HEK293 (cell line): ENCODE measurements around the gene CCDC184.

Experiments
- CTCF ChIP-seq: fragments of 450-650 bp; formaldehyde crosslinking; IDR thresholded peaks from 2 replicates; pipeline ENCODE4 v1.5.1; 2016; ENCODE audit warnings: missing biosample characterization, missing genetic modification characterization
- MZF1 ChIP-seq: fragments of 450-650 bp; formaldehyde crosslinking; IDR thresholded peaks from 2 replicates; pipeline ENCODE4 v1.5.1; 2017; ENCODE audit warnings: missing biosample characterization, missing genetic modification characterization, borderline replicate concordance
- REST ChIP-seq: fragments of 450-650 bp; formaldehyde crosslinking; IDR thresholded peaks from 2 replicates; pipeline ENCODE4 v1.5.1; 2016; ENCODE audit warnings: missing biosample characterization, missing genetic modification characterization
- ZNF398 ChIP-seq: fragments of 450-650 bp; formaldehyde crosslinking; IDR thresholded peaks from 2 replicates; pipeline ENCODE4 v1.5.1; 2017; ENCODE audit warnings: missing biosample characterization, missing genetic modification characterization

DNA sequence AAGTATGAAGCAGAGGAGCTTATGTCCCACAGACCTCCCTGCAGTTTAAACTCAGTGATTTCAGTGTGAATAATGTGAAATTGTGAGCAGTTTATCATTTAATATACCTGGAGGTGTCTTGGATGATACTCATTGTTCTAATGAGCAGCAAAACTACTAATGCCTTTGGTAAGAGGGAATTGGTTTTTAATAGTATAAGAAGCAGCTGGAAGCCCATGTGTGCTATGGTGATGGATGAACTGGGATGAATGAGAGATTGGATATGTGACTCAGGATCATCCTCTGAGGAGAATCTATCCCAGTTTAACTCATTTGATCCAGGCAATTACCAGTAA lies 7.1 kb upstream of the CCDC184 start:
- no peak for TF ChIP-seq ZNF398
- no peak for TF ChIP-seq CTCF (tag by site-specific recombination)
- no peak for TF ChIP-seq REST
- TF ChIP-seq MZF1 (tag by site-specific recombination), result no peak
